NCI-H187 treated with DMSO at 0.1 percent for 48 hours (cell line): ENCODE data around the gene GREB1.

Experiments used
- DNase-seq: peaks from one replicate; lab custom pipeline; 2025; lab: John Stamatoyannopoulos, UW

Gene GREB1

GRCh38 chr2:11579867-11580659 lies 46.2 kb downstream of the GREB1 start:
- no peak for DNase-seq

DNA sequence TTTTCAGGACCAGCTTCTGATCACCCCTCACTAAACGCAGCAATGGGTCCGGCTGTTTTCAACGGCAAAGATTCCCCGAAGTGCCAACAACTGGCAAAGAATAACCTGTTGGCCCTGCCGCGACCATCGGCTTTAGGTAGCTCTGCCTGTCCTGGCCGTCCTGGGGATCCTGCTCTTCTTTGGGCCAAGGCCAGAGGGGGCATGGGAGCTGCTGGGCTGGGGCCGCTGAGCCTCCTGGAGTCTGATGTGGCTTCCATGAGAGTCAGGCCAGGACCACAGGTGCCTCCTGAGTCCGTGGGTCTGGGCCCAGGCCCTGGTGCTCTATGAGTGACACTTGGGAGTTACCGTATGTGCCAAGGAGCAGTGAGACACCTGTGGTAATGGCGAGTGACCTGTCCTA lies 46.9 kb downstream of the GREB1 start:
- DNase-seq: no peak

DNA sequence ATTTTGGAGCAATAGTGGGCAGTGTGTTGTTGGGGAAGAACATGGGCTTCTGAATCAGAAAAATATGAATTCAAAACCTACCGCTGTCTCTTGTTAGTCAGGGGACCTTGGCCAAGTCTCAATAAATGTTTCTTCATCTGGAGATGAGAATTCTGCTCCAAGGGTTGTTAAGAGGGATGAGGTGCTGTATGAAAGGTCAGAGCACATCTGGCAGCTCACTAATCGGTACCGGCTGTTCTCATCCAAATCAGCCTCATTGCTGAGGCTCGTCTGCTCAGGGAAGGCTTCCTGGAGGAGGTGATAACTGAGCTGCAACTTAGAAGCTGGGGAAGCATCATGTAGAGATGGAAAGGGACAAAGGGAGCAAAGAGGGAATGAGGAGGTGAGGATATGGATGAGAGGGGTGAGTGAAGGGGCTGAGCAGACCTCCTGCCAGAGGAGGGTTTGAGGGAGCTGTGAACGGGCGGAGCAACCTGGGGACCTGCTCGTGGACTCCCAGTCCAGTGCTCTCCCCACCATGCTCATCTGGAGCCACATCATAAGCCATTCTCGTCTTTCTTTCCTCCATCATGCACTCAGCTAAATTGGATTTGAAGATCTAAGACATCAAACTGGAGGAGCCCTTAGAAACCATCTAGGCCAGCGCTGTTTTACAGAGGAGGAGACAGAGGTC lies 47.4 kb downstream of the GREB1 start:
- DNase-seq: no peak

DNA sequence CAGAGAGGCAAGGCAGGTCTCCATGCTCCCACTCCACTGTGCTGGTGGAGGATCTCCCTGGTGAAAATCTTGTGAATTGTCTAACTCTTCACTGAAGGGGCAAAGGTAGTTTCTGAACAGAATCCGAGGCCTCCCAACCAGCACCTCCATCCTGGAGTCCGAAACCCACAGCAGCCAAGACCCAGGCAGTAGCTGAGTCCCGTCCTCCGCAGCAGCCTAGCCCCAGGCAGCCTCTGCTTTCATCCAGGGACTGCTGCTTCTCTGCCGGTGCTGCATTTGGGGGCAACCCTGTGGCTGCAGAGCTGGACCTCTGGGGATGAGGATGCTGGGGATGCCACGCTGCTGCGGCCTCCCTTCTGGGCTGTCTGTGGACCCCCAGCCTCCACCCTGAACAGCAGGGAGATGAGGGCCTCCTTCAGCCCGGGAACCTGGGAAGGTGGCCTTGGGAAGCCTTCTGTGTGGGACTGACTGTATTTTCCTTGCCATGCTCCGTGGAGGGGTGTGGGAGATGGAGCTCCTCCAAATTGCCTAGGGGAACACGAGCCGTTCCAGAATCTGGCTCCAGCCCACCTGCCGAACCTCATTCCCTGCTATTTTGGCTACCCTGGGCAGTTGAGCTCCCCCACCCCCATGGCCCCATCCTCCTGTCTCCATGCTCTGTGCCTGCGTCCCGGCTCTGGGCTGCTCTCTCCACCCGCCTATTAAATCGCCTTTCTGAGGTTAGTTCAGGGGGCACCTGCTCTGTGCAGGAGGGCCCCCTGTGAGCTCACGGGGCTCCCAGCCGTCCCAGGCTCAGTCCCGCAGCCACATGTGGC lies 48.2 kb downstream of the GREB1 start:
- DNase-seq: no peak

GRCh38 chr2:11582612-11582861 lies 48.7 kb downstream of the GREB1 start:
- DNase-seq: peak; percentile 57

DNA sequence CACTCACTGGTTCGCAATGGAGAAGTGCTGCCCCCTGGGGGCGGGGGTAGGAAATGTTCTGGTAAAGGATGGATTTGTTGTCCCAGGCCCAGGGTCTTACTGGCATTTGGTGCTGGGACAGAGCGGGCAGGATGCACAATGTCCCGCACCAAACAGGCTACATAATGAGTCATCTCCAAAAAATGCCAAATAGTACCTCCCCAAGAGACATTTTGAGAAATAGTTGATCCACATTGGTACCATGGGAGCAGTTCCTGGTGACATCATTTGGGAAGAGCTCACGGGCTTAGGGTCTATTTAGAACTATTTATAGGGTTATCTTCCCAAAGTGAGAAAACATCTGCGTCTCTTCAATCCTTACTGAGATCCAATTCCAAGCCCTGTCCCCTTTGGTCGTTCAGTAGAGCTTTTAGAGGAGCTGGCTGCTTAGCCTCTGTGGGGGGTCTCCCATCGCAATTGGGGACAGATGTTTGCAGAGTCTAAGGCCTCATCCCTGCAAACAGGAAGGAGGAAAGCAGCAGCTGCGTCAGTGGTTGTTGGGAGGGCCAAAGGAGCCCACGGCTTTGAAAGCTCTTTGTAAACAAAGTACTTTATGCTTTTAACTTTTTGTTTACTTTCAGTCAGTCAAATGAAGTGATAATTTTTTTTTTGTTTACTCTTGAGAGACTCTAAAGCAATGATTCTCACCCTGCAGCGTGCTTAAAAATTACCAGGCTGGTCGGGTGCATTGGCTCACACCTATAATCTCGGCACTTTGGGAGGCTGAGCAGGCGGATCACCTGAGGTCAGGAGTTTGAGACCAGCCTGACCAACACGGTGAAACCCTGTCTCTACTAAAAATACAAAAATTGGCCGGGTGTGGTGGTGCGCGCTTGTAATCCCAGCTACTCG lies 49.3 kb downstream of the GREB1 start:
- no peak for DNase-seq

GRCh38 chr2:11583840-11584524 lies 50.1 kb downstream of the GREB1 start:
- DNase-seq: peak; percentile 68

GRCh38 chr2:11584525-11585056 lies 50.7 kb downstream of the GREB1 start:
- no peak for DNase-seq

GRCh38 chr2:11585071-11585470 lies 51.2 kb downstream of the GREB1 start:
- DNase-seq: no peak

GRCh38 chr2:11588228-11589110 lies 54.6 kb downstream of the GREB1 start:
- DNase-seq: no peak

GRCh38 chr2:11589316-11589940 lies 55.6 kb downstream of the GREB1 start:
- no peak for DNase-seq

GRCh38 chr2:11590193-11590592 lies 56.3 kb downstream of the GREB1 start:
- DNase-seq: no peak

DNA sequence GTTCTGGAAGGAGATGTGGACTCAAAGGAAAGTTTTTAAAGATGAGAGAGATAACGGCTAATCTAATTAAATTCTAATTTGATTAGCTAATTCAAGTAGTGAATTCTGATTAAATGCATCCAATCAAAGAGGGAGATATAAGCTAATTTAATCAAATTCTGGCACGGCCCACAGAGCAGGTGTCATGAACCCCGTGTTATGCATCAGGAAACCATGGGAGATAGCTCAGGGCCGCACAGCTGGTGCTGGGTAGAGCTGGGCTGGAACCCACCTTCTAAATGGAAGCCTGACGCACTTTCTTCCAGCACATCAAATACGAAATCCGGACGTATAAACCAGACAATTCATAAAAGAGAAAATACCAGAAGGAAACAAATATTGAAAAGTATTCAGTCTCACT lies 57.2 kb downstream of the GREB1 start:
- no peak for DNase-seq

DNA sequence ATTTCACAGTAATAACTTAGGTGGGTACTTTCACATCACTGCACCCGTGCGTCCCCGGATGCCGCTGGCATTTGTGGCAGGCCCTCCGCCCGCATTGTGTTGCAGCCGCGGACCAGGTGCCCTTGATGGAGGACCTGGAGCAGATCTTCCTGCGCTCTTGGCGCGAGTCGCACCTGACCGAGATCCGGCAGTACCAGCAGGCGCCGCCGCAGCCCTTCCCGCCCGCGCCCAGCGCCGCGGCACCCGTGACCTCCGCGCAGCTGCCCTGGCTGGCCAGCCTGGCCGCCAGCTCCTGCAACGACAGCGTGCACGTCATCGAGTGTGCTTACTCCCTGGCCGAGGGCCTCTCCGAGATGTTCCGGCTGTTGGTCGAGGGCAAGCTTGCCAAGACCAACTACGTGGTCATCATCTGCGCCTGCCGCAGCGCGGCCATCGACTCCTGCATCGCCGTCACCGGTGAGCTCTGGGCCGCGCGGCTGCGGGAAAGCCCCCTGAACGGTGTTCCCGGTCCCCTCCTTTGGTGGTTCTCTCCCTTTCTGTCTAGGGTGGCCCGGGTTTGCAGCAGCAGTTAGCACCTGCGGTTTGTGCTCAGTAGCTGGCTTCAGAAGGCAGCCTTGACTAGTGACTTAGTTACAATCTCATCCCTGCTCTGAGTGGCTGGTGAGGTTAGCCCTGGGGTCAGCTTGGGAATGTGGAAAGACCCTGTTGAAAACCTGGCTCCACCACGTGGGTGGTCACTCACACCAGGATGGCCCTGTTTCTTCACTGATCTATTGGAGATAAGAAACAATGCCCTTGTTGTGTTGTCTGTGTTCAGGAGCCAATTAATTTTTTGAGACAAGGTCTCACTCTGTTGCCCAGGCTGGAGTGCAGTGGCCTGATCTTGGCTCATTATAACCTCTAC lies 59.1 kb downstream of the GREB1 start:
- no peak for DNase-seq

GRCh38 chr2:11596801-11597200 lies 63.0 kb downstream of the GREB1 start:
- DNase-seq: no peak

DNA sequence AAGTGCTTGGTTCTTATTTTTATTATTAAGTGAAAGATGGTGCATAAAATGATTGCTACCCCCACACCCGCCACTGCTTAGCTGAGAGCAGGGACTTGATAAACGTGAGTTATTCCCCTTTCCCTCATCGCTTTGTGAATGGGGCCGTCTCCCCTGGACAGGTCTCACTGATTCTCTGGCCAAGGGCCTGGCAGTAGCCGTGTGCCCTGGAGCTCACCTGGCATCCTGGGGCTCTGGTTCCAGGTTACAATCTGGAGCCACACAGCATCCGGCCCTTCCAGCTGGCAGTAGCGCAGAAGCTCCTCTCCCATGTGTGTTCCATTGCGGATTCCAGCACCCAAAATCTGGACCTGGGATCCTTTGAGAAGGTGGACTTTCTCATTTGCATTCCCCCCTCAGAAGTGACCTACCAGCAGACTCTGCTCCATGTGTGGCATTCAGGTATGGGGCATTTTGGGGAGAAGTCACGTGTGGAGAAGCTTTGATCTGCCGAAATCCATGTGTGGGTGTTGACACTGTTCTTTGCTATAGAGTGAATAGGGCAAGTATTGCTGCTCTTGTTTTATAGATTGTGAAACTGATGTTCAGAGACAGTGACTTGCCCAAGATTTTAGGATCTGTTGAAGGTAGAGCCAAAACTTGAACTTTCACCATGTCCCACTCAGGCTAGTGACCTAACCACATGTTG lies 63.8 kb downstream of the GREB1 start:
- no peak for DNase-seq

GRCh38 chr2:11598228-11598731 lies 64.4 kb downstream of the GREB1 start:
- DNase-seq: peak; percentile 35
